ENCODE results near the gene TREML2. TPM values are rescaled to one million over a fixed set of nuclear protein-coding genes. Genes with fewer than 3 reads are reported as not detected.
"Not testable (repeated sequence)": the region's sequence is repeated elsewhere in the genome, so short reads cannot be mapped to it uniquely, and the experiment has no call there.

The TREML2 gene, protein sequence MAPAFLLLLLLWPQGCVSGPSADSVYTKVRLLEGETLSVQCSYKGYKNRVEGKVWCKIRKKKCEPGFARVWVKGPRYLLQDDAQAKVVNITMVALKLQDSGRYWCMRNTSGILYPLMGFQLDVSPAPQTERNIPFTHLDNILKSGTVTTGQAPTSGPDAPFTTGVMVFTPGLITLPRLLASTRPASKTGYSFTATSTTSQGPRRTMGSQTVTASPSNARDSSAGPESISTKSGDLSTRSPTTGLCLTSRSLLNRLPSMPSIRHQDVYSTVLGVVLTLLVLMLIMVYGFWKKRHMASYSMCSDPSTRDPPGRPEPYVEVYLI
- total RNA-seq (2014; rRNA removed; shearing (Covaris generic); ENCODE audit: low replicate concordance): not detected in 2 replicates

GRCh38 chr6:41200901-41201763 is at the start of gene TREML2:
Gene TREML2, minus strand, starts transcription at chr6:41201149. Its CDS starts 141 bp downstream, at chr6:41201008.
- DNase-seq (ENCODE audit: low read depth): no peak
- in situ Hi-C loops (cut with HindIII; ENCODE audit: low pct_unique_long_range_greater_than_20kb, low sequenced_read_pairs): no loop called here

- no peak for DNase-seq (ENCODE audit: low read depth)
- in situ Hi-C loops (cut with HindIII; ENCODE audit: low pct_unique_long_range_greater_than_20kb, low sequenced_read_pairs): no loop called here
Measured at GRCh38 chr6:41247882-41248705, 47.1 kb upstream of the TREML2 start.

DNA sequence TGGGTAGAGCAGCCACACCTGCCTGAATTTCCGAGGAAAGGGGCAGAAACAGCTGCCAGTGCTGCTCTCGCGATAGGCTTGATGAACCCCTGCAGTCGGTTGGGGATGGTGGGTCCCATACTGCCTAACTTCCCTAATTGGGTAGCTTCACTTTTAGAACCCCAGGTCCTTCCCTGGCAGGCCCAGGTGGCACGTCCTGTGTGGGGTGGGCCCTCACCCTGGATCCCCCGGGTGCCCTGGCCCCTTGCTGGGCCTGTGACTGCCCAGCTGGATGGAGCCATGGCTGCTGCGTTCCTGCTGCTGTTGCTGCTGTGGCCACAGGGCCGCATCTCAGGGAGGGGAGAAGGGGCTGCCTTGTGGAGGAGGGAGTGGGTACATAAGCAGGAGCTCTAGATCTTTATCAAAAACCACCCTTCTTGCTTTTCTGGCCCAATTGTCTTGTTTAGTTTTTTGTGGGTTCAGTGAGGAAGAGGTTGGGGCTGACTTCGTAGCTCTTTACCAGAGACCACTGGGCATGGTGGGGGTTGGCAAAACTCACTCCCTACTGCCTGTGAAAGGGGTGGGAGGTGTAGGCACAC is 46.4 kb upstream of the TREML2 start:
- in situ Hi-C loops (cut with HindIII; ENCODE audit: low pct_unique_long_range_greater_than_20kb, low sequenced_read_pairs): no loop called here
- no peak for DNase-seq (ENCODE audit: low read depth)

DNA sequence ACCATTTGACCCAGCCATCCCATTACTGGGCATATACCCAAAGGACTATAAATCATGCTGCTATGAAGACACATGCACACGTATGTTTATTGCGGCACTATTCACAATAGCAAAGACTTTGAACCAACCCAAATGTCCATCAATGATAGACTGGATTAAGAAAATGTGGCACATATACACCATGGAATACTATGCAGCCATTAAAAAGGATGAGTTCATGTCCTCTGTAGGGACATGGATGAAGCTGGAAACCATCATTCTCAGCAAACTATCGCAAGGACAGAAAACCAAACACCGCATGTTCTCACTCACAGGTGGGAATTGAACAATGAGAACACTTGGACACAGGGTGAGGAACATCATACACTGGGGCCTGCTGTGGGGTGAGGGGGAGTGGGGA is 45.6 kb upstream of the TREML2 start:
- DNase-seq (ENCODE audit: low read depth); in situ Hi-C loops (cut with HindIII; ENCODE audit: low pct_unique_long_range_greater_than_20kb, low sequenced_read_pairs): not testable (repeated sequence)

- in situ Hi-C loops (cut with HindIII; ENCODE audit: low pct_unique_long_range_greater_than_20kb, low sequenced_read_pairs): no loop called here
- no peak for DNase-seq (ENCODE audit: low read depth)
Measured at GRCh38 chr6:41239467-41240159, 38.7 kb upstream of the TREML2 start.

DNA sequence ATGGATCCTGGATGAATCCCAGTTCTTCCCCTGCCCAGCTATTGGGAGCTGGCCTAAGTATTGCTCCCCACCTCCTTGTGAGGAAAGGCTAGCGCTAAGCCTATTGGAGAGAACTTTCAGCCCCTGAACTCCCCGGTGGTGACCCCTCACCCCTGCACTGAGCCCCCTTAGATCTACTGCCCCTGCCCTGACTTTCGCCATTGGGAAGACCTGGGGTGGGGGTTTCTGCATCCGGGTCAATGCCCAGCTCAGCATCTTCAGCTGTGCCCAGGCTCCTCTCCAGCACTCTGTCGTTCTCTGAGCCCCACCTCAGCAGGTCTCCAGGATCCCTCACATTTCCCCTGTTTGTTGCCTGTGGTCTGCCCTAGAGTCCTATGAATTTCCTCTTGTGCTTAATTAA is 36.2 kb upstream of the TREML2 start:
- DNase-seq (ENCODE audit: low read depth): no peak
- in situ Hi-C loops (cut with HindIII; ENCODE audit: low pct_unique_long_range_greater_than_20kb, low sequenced_read_pairs): no loop called here

- DNase-seq (ENCODE audit: low read depth): no peak
- in situ Hi-C loops (cut with HindIII; ENCODE audit: low pct_unique_long_range_greater_than_20kb, low sequenced_read_pairs): no loop called here
Measured at GRCh38 chr6:41236276-41236675, 35.3 kb upstream of the TREML2 start.

- in situ Hi-C loops (cut with HindIII; ENCODE audit: low pct_unique_long_range_greater_than_20kb, low sequenced_read_pairs): no loop called here
- no peak for DNase-seq (ENCODE audit: low read depth)
Measured at GRCh38 chr6:41232667-41233066, 31.7 kb upstream of the TREML2 start.

GRCh38 chr6:41231246-41231645 is 30.3 kb upstream of the TREML2 start:
- no peak for DNase-seq (ENCODE audit: low read depth)
- in situ Hi-C loops (cut with HindIII; ENCODE audit: low pct_unique_long_range_greater_than_20kb, low sequenced_read_pairs): no loop called here

- in situ Hi-C loops (cut with HindIII; ENCODE audit: low pct_unique_long_range_greater_than_20kb, low sequenced_read_pairs): no loop called here
Measured at GRCh38 chr6:41229721-41230120, 28.8 kb upstream of the TREML2 start.

DNA sequence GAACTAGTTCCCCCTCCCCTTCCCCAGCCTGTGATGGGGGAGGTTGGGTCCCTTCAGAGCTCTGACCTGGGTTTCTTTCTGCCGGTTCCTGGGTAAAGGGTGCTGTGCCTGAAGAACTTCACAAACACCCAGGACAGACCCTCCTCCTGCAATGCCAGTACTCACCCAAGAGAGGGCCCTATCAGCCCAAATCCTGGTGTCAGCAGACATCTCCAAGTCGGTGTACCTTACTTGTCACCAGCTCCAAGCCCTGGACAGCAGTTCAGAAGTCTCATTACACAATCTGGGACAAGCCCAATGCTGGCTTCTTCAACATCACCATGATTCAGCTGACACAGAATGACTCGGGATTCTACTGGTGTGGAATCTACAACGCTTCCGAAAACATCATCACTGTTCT is 27.7 kb upstream of the TREML2 start:
- in situ Hi-C loops (cut with HindIII; ENCODE audit: low pct_unique_long_range_greater_than_20kb, low sequenced_read_pairs): no loop called here
- DNase-seq (ENCODE audit: low read depth): peak; percentile 28

More at GRCh38 chr6:41229721-41230120, 28.8 kb upstream of the TREML2 start:
- DNase-seq (ENCODE audit: low read depth): no peak

GRCh38 chr6:41228096-41228495 is 27.1 kb upstream of the TREML2 start, which contains the start of gene TREML4:
Gene TREML4, plus strand, starts transcription at chr6:41228349. Its CDS starts 79 bp downstream, at chr6:41228428.
- DNase-seq (ENCODE audit: low read depth): no peak
- in situ Hi-C loops (cut with HindIII; ENCODE audit: low pct_unique_long_range_greater_than_20kb, low sequenced_read_pairs): no loop called here

DNA sequence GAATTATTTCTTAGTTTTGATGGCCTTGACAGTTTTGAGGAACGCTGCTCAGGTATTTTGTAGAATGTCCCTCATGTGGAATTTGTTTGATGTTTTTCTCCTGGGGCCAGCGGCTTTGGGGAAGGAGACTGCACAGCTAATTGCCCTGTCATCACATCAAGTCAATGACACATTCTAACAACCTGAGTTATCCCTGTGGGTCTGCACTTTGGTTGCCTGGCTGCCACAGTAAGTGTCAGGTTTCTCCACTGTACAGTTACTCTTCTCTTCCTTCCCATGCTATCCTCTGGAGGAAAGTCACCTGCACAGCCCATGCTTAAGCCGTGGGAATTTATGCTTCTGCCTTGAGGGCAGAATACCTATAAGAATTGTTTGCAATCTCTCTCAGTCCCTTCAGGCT is 25.8 kb upstream of the TREML2 start:
- in situ Hi-C loops (cut with HindIII; ENCODE audit: low pct_unique_long_range_greater_than_20kb, low sequenced_read_pairs): no loop called here

GRCh38 chr6:41224800-41225199 is 23.9 kb upstream of the TREML2 start:
- in situ Hi-C loops (cut with HindIII; ENCODE audit: low pct_unique_long_range_greater_than_20kb, low sequenced_read_pairs): no loop called here
- DNase-seq (ENCODE audit: low read depth): no peak

More for the DNA sequence above, 25.8 kb upstream of the TREML2 start:
- DNase-seq (ENCODE audit: low read depth): no peak

- in situ Hi-C loops (cut with HindIII; ENCODE audit: low pct_unique_long_range_greater_than_20kb, low sequenced_read_pairs): no loop called here
Measured at GRCh38 chr6:41222513-41222912, 21.6 kb upstream of the TREML2 start.

DNA sequence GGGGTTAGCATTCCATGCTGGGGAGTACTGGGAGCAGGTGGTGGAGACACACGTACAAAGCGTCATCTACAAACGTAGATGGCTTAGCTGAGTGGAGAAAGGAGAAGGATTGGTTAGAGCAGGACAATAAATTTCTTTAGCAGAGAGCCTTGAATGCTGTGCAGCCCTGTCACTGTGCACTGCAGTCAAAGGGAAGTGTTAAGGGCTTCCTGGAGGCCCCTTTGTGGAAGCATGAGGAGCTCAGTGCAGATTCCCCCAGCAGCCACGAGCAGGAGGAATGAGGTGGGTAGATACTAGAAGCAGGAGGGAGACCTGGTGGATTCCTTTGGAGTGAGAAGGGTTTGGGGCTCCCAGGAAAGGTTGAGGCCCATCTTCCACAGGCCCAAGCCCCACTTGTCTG is 21.1 kb upstream of the TREML2 start:
- in situ Hi-C loops (cut with HindIII; ENCODE audit: low pct_unique_long_range_greater_than_20kb, low sequenced_read_pairs): no loop called here
- no peak for DNase-seq (ENCODE audit: low read depth)

More at GRCh38 chr6:41222513-41222912, 21.6 kb upstream of the TREML2 start:
- DNase-seq (ENCODE audit: low read depth): no peak

- DNase-seq (ENCODE audit: low read depth): no peak
- in situ Hi-C loops (cut with HindIII; ENCODE audit: low pct_unique_long_range_greater_than_20kb, low sequenced_read_pairs): no loop called here
Measured at GRCh38 chr6:41216616-41217015, 15.7 kb upstream of the TREML2 start.

DNA sequence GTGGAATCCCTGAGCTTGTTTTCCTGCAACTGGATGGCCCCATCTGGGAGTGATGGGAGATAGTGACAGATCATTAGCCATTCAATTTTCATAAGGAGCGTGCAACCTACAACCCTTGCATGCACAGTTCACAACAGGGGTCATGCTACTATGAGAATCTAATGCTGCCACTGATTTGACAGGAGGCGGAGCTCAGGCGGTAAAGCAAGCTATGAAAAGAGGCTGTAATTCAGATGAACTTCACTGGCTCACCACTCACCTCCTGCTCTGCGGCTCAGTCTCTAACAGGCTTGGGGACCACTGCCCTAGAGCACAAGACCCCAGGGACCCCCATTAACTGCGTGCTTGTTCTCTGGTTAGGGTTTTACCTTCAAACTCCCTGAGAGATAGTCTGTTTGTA is 14.8 kb upstream of the TREML2 start:
- in situ Hi-C loops (cut with HindIII; ENCODE audit: low pct_unique_long_range_greater_than_20kb, low sequenced_read_pairs): no loop called here
- DNase-seq (ENCODE audit: low read depth): no peak

Data from Caki2 (cell line).